OCI-LY3 (cell line): ENCODE results near the gene RNGTT.

Source experiments
- H2AFZ ChIP-seq: fragments of 200-600, 300-600 bp; shearing (Covaris generic); 2 replicates; pipeline ENCODE4 v1.6.0; 2014; ENCODE audit warnings: antibody characterized with exemption, low read depth, low read length
- H3K27ac ChIP-seq: fragments of 200-600, 300-600 bp; sonication (generic); 2 replicates; pipeline ENCODE4 v1.5.1; 2014; ENCODE audit warnings: mild to moderate bottlenecking, low read length, moderate library complexity, mixed read lengths
- H3K27me3 ChIP-seq: fragments of 200-600, 300-600 bp; sonication (generic); 2 replicates; pipeline ENCODE4 v1.6.1; 2014; ENCODE audit warnings: low read depth, low read length, mixed read lengths
- H3K36me3 ChIP-seq: fragments of 200-600, 300-600 bp; sonication (generic); replicated peaks from 2 replicates; pipeline ENCODE3; 2014; ENCODE audit warnings: low read depth, low read length, mixed read lengths
- H3K4me1 ChIP-seq: fragments of 300-600, 200-600 bp; sonication (generic); 2 replicates; pipeline ENCODE4 v1.6.1; 2014; ENCODE audit warnings: low read length, mixed read lengths
- H3K4me2 ChIP-seq: fragments of 200-600, 300-600 bp; sonication (generic); 2 replicates; pipeline ENCODE4 v1.6.1; 2014; ENCODE audit warnings: low read length, mixed read lengths
- H3K4me3 ChIP-seq: fragments of 300-600, 200-600 bp; sonication (generic); 2 replicates; pipeline ENCODE4 v1.5.1; 2014; ENCODE audit warnings: antibody characterized with exemption, mild to moderate bottlenecking, low read length, moderate library complexity
- H3K79me2 ChIP-seq: fragments of 300-600, 200-600 bp; shearing (Covaris generic); 2 replicates; pipeline ENCODE4 v1.6.1; 2014; ENCODE audit warnings: mild to moderate bottlenecking, low read length, mixed read lengths
- H3K9ac ChIP-seq: fragments of 300-600, 200-600 bp; shearing (Covaris generic); 2 replicates; pipeline ENCODE4 v1.6.0; 2014; ENCODE audit warnings: mild to moderate bottlenecking, low read length, moderate library complexity
- H3K9me3 ChIP-seq: fragments of 200-600, 300-600 bp; shearing (Covaris generic); 2 replicates; pipeline ENCODE4 v1.6.1; 2014; ENCODE audit warnings: low read length, mixed read lengths; ENCODE audit not compliant: insufficient read depth
- H4K20me1 ChIP-seq: fragments of 200-600, 300-600 bp; sonication (generic); 2 replicates; pipeline ENCODE4 v1.6.1; 2016; ENCODE audit warnings: low read length, mixed read lengths; ENCODE audit not compliant: insufficient read depth
- EZH2phosphoT487 ChIP-seq: fragments of 200-600 bp; shearing (Covaris generic); IDR thresholded peaks from 2 replicates; pipeline ENCODE4 v1.6.1; 2018; ENCODE audit warnings: antibody characterized with exemption, mixed run types, low read depth
- TF ChIP-seq, protein P1 (sequence below): fragments of 200-600, 300-600 bp; sonication (generic); IDR thresholded peaks from 2 replicates; pipeline ENCODE4 v1.5.1; 2014; ENCODE audit warnings: antibody characterized with exemption, low read length, low read depth

RNGTT gene

DNA sequence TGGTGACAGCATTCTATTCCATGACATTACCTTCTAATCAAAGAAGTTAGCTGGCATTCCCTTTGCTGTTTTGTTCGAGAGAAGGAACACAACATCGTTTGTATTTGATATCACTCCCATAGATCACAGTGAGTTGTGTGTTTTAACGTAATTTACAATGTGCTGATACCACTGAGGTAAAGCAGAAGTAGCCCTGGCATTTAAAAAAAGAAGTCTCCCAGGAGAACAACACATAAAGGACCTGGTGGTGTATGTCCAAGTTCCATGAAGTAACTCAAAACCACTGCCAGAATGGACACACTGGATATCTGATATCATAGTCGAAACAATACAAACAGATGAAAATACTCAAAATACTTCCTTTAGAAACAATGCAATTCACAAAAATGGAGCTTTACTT, 351.7 kb downstream of the RNGTT start:
- Histone ChIP-seq H3K27me3 (no peaks in the 10 kb centered on the region), H2AFZ (no peak overlapping the region), H4K20me1 (no peaks in the 10 kb centered on the region), H3K9ac (no peak overlapping the region), H3K4me3 (no peak overlapping the region), H3K9me3 (no peaks in the 10 kb centered on the region), H3K79me2 (no peaks in the 10 kb centered on the region), H3K4me2 (no peak overlapping the region), H3K4me1 (no peaks in the 10 kb centered on the region), H3K27ac (no peak overlapping the region), H3K36me3 (peaks cover 8% of the 10 kb centered on the region)
- TF ChIP-seq EZH2phosphoT487: no peak
- TF ChIP-seq, protein P1, sequence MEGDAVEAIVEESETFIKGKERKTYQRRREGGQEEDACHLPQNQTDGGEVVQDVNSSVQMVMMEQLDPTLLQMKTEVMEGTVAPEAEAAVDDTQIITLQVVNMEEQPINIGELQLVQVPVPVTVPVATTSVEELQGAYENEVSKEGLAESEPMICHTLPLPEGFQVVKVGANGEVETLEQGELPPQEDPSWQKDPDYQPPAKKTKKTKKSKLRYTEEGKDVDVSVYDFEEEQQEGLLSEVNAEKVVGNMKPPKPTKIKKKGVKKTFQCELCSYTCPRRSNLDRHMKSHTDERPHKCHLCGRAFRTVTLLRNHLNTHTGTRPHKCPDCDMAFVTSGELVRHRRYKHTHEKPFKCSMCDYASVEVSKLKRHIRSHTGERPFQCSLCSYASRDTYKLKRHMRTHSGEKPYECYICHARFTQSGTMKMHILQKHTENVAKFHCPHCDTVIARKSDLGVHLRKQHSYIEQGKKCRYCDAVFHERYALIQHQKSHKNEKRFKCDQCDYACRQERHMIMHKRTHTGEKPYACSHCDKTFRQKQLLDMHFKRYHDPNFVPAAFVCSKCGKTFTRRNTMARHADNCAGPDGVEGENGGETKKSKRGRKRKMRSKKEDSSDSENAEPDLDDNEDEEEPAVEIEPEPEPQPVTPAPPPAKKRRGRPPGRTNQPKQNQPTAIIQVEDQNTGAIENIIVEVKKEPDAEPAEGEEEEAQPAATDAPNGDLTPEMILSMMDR: no peak

DNA sequence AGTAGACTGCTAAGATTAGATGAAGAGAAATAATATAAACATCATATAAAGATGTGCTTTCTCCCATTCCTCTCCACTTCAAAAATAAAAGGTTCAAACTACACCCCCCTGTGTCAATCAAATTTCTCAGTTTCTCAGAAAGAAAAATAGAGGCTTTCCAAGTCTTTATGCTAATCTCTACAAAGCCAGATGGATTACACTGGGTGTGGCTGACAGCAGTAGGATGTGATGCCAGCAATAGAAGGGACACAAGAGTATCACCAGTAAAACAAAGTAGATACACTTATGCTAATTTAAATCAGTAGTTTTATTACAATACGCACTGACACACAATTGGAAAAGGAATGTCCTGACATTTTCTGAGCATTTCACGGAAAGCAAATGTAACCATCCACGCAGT, 353.4 kb downstream of the RNGTT start:
- Histone ChIP-seq H3K79me2 (no peaks in the 10 kb centered on the region), H3K27ac (no peak overlapping the region), H4K20me1 (no peaks in the 10 kb centered on the region), H3K4me2 (no peak overlapping the region), H3K36me3 (peaks cover 8% of the 10 kb centered on the region), H3K9ac (no peak overlapping the region), H2AFZ (no peak overlapping the region), H3K9me3 (no peaks in the 10 kb centered on the region), H3K27me3 (no peaks in the 10 kb centered on the region), H3K4me1 (no peaks in the 10 kb centered on the region), H3K4me3 (no peak overlapping the region)
- TF ChIP-seq, protein P1: no peak
- no peak for TF ChIP-seq EZH2phosphoT487

DNA sequence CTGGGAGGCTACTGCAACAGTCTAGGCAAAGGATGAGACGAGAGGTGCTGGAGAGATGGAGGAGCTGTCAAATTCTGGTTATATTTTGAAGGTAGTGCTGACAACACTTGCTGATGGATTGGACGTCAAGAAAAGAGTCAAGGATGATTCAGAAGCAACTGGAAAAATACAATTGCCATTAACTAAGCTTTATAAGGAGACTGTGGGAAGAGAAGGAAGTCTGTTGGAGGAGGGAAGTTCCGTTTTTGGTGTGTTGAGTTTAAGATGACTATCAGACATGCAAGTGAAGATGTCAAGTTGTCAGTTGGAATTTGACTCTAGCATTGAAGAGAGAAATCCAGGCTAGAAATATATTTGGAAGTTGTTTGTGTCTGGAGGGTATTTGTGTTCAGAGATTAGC, 358.1 kb downstream of the RNGTT start:
- Histone ChIP-seq H4K20me1 (no peaks in the 10 kb centered on the region), H2AFZ (no peak overlapping the region), H3K4me2 (no peak overlapping the region), H3K9me3 (no peaks in the 10 kb centered on the region), H3K79me2 (no peaks in the 10 kb centered on the region), H3K4me1 (no peaks in the 10 kb centered on the region), H3K27ac (no peak overlapping the region), H3K9ac (no peak overlapping the region), H3K27me3 (no peaks in the 10 kb centered on the region), H3K36me3 (no peaks in the 10 kb centered on the region), H3K4me3 (no peak overlapping the region)
- TF ChIP-seq EZH2phosphoT487: no peak
- TF ChIP-seq, protein P1: no peak

DNA sequence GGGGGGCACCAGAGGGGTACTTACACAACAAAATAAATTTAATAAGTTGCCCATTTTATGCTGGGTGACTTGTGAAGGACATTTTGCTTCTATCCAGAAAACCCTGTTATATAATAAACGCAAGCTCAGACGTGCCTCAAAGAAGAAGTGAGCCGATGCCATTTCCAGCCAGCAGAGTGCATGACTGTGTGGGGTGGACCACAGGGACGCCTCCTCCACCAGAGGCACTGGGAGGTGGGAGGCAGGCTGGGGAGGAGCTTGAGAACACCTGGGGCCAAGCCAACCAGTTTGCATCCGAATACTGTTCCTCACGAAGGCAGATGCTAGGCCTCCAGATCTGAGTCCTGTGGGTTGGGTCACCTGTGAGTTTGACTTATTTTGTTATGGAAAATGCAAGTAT, 363.8 kb downstream of the RNGTT start:
- no peak overlapping the region for H3K4me2 ChIP-seq
- no peaks in the 10 kb centered on the region for H3K9me3 ChIP-seq
- H3K27me3 ChIP-seq: no peaks in the 10 kb centered on the region
- no peaks in the 10 kb centered on the region for H3K36me3 ChIP-seq
- no peaks in the 10 kb centered on the region for H3K79me2 ChIP-seq
- H3K27ac ChIP-seq: no peak overlapping the region
- TF ChIP-seq, protein P1: no peak
- no peak for TF ChIP-seq EZH2phosphoT487
- no peak overlapping the region for H3K9ac ChIP-seq
- no peak overlapping the region for H2AFZ ChIP-seq
- no peaks in the 10 kb centered on the region for H3K4me1 ChIP-seq
- no peaks in the 10 kb centered on the region for H4K20me1 ChIP-seq
- no peak overlapping the region for H3K4me3 ChIP-seq
